ENCODE results near the gene DOCK9. TPM values are rescaled to one million over a fixed set of nuclear protein-coding genes. Genes with fewer than 3 reads are reported as not detected.

DOCK9 gene
- total RNA-seq, 1 donor from 2014 or later: 45.9 TPM

GRCh38 chr13:98997738-98998641, 20.1 kb upstream of the DOCK9 start:
- DNase-seq (ENCODE audit: low spot score): no peak
- Mint-ChIP-seq H3K4me1 (ENCODE audit: low read depth) (peaks cover 43% of the 10 kb centered on the region), H3K4me3 (ENCODE audit: unreplicated experiment) (no peak overlapping the region), H3K9me3 (ENCODE audit: low read depth) (no peaks in the 10 kb centered on the region), H3K36me3 (ENCODE audit: low read depth) (no peaks in the 10 kb centered on the region), H3K27me3 (ENCODE audit: low read depth) (no peaks in the 10 kb centered on the region), H3K27ac (ENCODE audit: unreplicated experiment) (peak overlapping the region; percentile 55)
- TF ChIP-seq CTCF (IDR thresholded peaks at IDR 0.05): no peak

- Mint-ChIP-seq H3K36me3 (ENCODE audit: low read depth) (no peaks in the 10 kb centered on the region), H3K27ac (ENCODE audit: unreplicated experiment) (no peak overlapping the region), H3K27me3 (ENCODE audit: low read depth) (no peaks in the 10 kb centered on the region), H3K4me3 (ENCODE audit: unreplicated experiment) (no peak overlapping the region), H3K4me1 (ENCODE audit: low read depth) (peaks cover 40% of the 10 kb centered on the region), H3K9me3 (ENCODE audit: low read depth) (no peaks in the 10 kb centered on the region)
- TF ChIP-seq CTCF (IDR thresholded peaks at IDR 0.05): no peak
- no peak for DNase-seq (ENCODE audit: low spot score)
These were observed 19.3 kb upstream of the DOCK9 start for GRCh38 chr13:98997011-98997730.

GRCh38 chr13:98996046-98996445, 18.2 kb upstream of the DOCK9 start:
- Mint-ChIP-seq H3K27me3 (ENCODE audit: low read depth) (no peaks in the 10 kb centered on the region), H3K36me3 (ENCODE audit: low read depth) (no peaks in the 10 kb centered on the region), H3K4me1 (ENCODE audit: low read depth) (peaks cover 39% of the 10 kb centered on the region), H3K9me3 (ENCODE audit: low read depth) (no peaks in the 10 kb centered on the region), H3K4me3 (ENCODE audit: unreplicated experiment) (no peak overlapping the region), H3K27ac (ENCODE audit: unreplicated experiment) (no peak overlapping the region)
- no peak for DNase-seq (ENCODE audit: low spot score)
- no peak for TF ChIP-seq CTCF (IDR thresholded peaks at IDR 0.05)

GRCh38 chr13:98994896-98995295, 17.0 kb upstream of the DOCK9 start:
- no peak for DNase-seq (ENCODE audit: low spot score)
- no peak for TF ChIP-seq CTCF (IDR thresholded peaks at IDR 0.05)
- H3K36me3 Mint-ChIP-seq (ENCODE audit: low read depth): no peaks in the 10 kb centered on the region

GRCh38 chr13:98994080-98994479, 16.2 kb upstream of the DOCK9 start:
- no peak overlapping the region for H3K4me3 Mint-ChIP-seq (ENCODE audit: unreplicated experiment)
- H3K9me3 Mint-ChIP-seq (ENCODE audit: low read depth): peaks cover 7% of the 10 kb centered on the region
- H3K27ac Mint-ChIP-seq (ENCODE audit: unreplicated experiment): no peak overlapping the region
- no peak for TF ChIP-seq CTCF (IDR thresholded peaks at IDR 0.05)
- peaks cover 34% of the 10 kb centered on the region for H3K4me1 Mint-ChIP-seq (ENCODE audit: low read depth)
- no peak for DNase-seq (ENCODE audit: low spot score)
- no peaks in the 10 kb centered on the region for H3K36me3 Mint-ChIP-seq (ENCODE audit: low read depth)
- H3K27me3 Mint-ChIP-seq (ENCODE audit: low read depth): no peaks in the 10 kb centered on the region

More at GRCh38 chr13:98994896-98995295, 17.0 kb upstream of the DOCK9 start:
- H3K27me3 Mint-ChIP-seq (ENCODE audit: low read depth): no peaks in the 10 kb centered on the region
- H3K27ac Mint-ChIP-seq (ENCODE audit: unreplicated experiment): no peak overlapping the region
- H3K4me3 Mint-ChIP-seq (ENCODE audit: unreplicated experiment): no peak overlapping the region
- peaks cover 40% of the 10 kb centered on the region for H3K4me1 Mint-ChIP-seq (ENCODE audit: low read depth)
- H3K9me3 Mint-ChIP-seq (ENCODE audit: low read depth): peaks cover 5% of the 10 kb centered on the region
